ENCODE data around the gene USP30. TPM values are rescaled to one million over a fixed set of nuclear protein-coding genes. Genes with fewer than 3 reads are reported as not detected.
A peak's percentile ranks its signal among the peaks of the same experiment; 100 is the strongest.
"Not testable (repeated sequence)": the region's sequence is repeated elsewhere in the genome, so short reads cannot be mapped to it uniquely, and the experiment has no call there.

USP30 gene
- polyA plus RNA-seq (ENCODE audit: insufficient read length in 4 of 4): 10 to 100 TPM; 23.3 to 30.5 (median 26.9) TPM

- peak; percentile 67 to 82 (median 70) for DNase-seq (ENCODE audit: low read depth in 4 of 4, low spot score in 2 of 4)
Measured at GRCh38 chr12:109052414-109053323, at the start of gene USP30. Gene USP30, plus strand, starts transcription at chr12:109052576. Its CDS starts 103 bp downstream, at chr12:109052679.

- DNase-seq (ENCODE audit: low read depth in 4 of 4, low spot score in 2 of 4): no peak
Measured at GRCh38 chr12:109004017-109004416, 48.4 kb upstream of the USP30 start.

GRCh38 chr12:109009766-109010165, 42.6 kb upstream of the USP30 start:
- no peak for DNase-seq (ENCODE audit: low read depth in 4 of 4, low spot score in 2 of 4)

GRCh38 chr12:109010259-109010658, 42.1 kb upstream of the USP30 start:
- no peak for DNase-seq (ENCODE audit: low read depth in 4 of 4, low spot score in 2 of 4)

GRCh38 chr12:109014984-109015765, 37.2 kb upstream of the USP30 start:
- no peak for DNase-seq (ENCODE audit: low read depth in 4 of 4, low spot score in 2 of 4)

GRCh38 chr12:109016016-109016415, 36.4 kb upstream of the USP30 start:
- no peak for DNase-seq (ENCODE audit: low read depth in 4 of 4, low spot score in 2 of 4)

- DNase-seq (ENCODE audit: low read depth in 4 of 4, low spot score in 2 of 4): no peak
Measured at GRCh38 chr12:109016978-109017377, 35.4 kb upstream of the USP30 start.

- no peak for DNase-seq (ENCODE audit: low read depth in 4 of 4, low spot score in 2 of 4)
Measured at GRCh38 chr12:109018296-109018695, 34.1 kb upstream of the USP30 start.

- DNase-seq (ENCODE audit: low read depth in 4 of 4, low spot score in 2 of 4): no peak
Measured at GRCh38 chr12:109020146-109020795, 32.1 kb upstream of the USP30 start.

GRCh38 chr12:109020796-109021380, 31.5 kb upstream of the USP30 start, which contains the start of gene SVOP:
Gene SVOP, minus strand, starts transcription at chr12:109021068. Its CDS starts 200 bp downstream, at chr12:109020868.
- peak; percentile 65 to 87 (median 82) for DNase-seq (ENCODE audit: low read depth in 4 of 4, low spot score in 2 of 4)

- no peak for DNase-seq (ENCODE audit: low read depth in 4 of 4, low spot score in 2 of 4)
Measured at GRCh38 chr12:109027767-109028166, 24.6 kb upstream of the USP30 start.

GRCh38 chr12:109028624-109029023, 23.8 kb upstream of the USP30 start:
- DNase-seq (ENCODE audit: low read depth in 4 of 4, low spot score in 2 of 4): not testable (repeated sequence)

- DNase-seq (ENCODE audit: low read depth in 4 of 4, low spot score in 2 of 4): no peak
Measured at GRCh38 chr12:109029411-109029810, 23.0 kb upstream of the USP30 start.

GRCh38 chr12:109033239-109034196, 18.9 kb upstream of the USP30 start:
- no peak for DNase-seq (ENCODE audit: low read depth in 4 of 4, low spot score in 2 of 4)

GRCh38 chr12:109036975-109037374, 15.4 kb upstream of the USP30 start:
- no peak for DNase-seq (ENCODE audit: low read depth in 4 of 4, low spot score in 2 of 4)

GRCh38 chr12:109044241-109044640, 8.1 kb upstream of the USP30 start:
- DNase-seq (ENCODE audit: low read depth in 4 of 4, low spot score in 2 of 4): no peak

GRCh38 chr12:109047081-109047805, 5.1 kb upstream of the USP30 start:
- DNase-seq (ENCODE audit: low read depth in 4 of 4, low spot score in 2 of 4): no peak

GRCh38 chr12:109048706-109049105, 3.7 kb upstream of the USP30 start:
- DNase-seq (ENCODE audit: low read depth in 4 of 4, low spot score in 2 of 4): not testable (repeated sequence)

- not testable (repeated sequence) for DNase-seq (ENCODE audit: low read depth in 4 of 4, low spot score in 2 of 4)
Measured at GRCh38 chr12:109049794-109050193, 2.6 kb upstream of the USP30 start.
